Measurements from ENCODE around the gene ELL. TPM values are rescaled to one million over a fixed set of nuclear protein-coding genes. Genes with fewer than 3 reads are reported as not detected.

Gene ELL
- polyA plus RNA-seq, 1 donor: 20.8 TPM

DNA sequence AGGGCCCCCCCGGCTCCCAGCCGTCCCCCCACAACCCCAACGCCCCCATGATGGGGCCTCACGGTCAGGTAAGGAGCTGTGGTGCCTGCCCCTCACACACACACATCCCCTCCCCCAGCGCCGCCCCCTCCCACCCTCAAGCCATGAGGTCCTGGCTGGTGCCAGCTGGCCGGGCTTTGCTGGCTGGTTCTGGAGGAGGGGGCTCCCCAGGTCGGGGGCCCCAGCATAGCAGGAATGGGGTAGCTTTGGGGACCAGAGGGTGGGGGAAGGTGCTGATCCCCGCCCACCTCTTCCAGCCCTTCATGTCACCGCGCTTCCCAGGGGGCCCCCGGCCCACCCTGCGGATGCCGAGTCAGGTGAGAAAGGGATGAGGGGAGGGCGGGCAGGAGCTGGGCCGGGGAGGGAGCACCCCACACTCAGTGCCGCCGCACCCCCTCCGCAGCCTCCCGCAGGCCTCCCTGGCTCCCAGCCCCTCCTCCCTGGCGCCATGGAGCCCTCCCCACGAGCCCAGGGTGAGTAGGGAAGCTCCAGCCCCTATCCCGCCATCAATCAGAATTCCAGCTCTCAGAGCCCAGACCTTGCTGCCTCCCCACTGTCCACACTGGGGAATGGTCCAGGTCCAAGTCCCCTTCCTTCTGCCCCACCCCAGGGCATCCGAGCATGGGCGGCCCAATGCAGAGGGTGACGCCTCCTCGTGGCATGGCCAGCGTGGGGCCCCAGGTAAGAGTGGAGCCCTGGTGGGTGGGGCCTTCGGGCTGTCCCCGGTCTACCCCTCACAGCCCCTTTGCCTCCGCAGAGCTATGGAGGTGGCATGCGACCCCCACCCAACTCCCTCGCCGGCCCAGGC is 90.3 kb downstream of the ELL start:
- no peak for DNase-seq

DNA sequence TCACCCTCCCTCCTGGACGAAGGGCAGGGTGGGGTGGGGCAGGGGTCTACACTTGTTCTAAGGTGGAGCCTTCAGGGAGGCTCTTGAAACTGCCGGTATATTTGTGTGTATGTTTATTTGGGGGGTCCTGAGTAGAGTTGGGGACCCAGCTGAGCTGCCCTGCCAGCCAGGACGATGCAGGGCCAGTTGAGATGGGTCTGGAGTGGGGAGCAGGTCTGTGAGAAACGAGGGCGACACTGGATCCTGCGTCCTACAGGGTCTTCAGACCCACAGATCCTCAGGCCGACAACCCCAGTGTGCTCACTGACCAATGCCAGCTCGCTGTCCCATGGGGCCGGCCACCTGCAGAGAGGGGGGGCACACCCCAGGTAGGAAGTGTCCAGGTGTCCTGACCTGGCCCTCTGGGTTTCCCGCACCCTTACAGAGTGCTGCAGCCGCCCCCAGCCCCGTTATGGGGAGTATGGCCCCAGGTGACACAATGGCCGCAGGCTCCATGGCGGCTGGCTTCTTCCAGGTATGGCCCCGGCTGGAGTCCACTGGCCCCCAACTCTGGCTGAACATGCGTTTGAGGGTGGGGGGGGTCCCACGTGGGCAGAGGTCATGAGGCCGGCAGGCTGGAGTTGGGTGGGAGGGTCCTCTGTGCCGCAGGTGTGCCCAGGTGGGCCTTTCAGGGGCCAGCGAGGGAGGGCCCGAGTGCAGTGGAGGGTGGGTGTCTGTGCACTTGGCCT is 91.3 kb downstream of the ELL start:
- DNase-seq: no peak

DNA sequence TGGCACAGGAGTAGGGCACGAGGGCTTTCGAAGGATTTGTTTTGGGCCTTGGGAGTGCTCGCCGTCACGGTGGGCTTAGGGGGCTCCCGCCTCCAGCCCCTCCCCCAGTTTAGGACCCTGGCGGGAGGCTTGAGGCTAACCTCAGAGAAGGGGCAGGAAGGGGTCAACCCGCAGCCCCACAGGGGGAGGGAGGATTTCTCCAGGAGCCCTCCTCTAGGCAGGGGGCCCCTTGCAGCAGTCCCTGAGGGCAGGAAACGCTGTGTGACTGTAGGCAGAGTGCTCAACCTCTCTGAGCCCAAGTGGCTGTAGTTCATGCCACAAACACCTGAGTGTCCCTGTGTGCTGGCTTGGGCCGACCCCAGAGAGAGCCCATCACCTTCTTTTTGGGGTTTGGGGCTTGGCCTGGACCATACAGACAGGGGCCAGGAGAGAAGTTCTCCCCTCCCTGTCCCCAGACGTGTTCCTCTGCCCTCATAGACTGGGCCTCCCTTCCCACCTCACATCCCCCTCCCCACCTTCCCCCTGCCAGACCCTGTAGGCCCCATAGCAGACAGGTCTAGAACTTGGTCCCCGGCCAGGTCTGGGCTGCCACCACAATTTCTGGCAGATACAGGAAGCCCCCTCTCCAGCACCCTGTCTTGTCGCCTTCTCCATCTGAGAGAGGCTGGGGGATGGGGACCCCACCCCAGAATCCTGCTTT is 92.0 kb downstream of the ELL start:
- no peak for DNase-seq

DNA sequence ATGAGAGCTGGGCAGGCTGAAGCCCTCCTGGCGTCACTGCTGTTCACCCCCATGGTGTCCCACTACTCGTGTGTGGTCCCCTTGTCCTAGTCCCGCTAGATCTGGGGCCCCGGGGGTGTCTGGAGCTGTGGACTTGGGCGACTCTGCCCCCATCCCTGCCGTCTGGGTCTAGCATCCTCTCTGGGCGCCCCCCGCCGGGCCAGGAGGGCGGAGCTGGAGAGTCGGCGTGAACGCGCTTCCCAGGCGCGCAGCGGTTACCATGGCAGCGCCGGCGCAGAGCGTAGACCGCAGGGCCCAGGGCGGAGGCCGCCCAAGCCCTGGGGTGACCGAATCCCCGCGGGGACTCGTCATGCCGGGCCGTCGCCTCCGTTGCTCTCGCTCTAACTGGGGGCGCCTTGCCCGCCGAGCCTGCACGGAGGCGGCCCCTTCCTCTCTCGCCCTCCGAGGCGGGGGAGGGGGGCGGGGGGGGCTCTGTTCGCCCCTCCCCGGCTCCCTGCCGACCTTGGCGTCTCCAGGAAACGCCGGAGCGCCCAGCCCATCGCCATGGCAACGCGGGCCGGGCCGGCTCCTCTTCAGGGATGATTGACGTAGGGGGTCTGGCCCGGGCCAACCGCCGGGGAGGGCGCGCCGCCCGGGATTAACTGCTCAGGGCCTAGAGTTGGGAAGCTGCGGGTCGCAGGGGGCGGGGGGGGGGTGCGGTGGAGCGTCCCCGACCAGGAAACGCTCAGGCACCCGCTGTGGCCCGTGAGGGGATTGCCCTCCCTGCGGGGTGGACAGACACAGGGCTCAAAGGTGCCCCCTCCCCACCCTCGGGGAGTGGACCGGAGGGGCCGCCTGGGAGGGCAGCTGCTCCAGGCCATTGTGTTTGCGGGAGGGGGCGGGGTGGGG is 92.8 kb downstream of the ELL start:
- peak; percentile 74 for DNase-seq

DNA sequence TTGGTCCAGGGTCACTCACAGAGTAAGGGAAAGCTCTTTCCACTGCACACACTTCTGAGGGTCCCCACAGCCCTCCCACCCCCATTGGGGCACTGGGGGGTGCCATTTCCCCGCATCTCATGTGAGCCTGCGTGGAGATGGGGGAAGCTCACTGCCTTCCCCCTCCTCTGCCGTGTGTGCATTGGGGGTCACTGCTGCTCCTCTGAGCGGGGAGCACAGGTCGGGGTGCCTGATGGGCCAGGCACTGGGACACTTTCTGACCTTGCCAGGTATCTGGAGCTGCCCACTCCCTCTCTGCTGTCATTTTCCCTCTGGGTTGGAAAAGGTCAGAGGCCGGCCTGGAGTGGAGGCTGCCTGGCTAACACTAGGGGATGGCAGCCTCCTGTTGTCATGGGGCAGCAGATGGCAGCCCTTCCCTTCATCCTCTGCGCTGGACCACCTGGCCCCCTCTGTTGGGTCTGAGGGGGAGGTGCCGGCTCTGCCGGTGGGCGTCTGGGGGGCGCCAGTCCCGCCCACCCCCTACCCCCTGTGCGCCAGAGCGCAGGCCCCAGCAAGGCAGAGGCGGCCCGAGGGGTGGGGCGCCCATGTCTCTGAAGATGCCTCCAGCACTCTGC is 93.6 kb downstream of the ELL start:
- DNase-seq: no peak

DNA sequence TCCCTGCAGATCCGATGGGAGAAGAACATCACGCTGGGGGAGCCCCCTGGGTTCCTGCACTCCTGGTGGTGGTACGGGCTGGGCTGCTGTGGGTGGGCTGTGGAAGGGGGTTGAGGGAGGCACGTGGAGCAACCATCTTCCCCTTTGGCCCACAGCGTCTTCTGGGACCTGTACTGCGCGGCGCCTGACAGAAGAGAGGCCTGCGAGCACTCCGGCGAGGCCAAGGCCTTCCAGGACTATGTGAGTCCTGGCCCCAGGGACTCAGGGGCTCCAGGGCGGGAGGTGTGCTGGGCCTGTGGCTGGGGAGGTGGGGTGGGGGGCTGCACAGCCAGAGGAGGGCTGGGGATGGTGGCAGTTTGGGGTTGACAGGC is 94.1 kb downstream of the ELL start:
- no peak for DNase-seq

DNA sequence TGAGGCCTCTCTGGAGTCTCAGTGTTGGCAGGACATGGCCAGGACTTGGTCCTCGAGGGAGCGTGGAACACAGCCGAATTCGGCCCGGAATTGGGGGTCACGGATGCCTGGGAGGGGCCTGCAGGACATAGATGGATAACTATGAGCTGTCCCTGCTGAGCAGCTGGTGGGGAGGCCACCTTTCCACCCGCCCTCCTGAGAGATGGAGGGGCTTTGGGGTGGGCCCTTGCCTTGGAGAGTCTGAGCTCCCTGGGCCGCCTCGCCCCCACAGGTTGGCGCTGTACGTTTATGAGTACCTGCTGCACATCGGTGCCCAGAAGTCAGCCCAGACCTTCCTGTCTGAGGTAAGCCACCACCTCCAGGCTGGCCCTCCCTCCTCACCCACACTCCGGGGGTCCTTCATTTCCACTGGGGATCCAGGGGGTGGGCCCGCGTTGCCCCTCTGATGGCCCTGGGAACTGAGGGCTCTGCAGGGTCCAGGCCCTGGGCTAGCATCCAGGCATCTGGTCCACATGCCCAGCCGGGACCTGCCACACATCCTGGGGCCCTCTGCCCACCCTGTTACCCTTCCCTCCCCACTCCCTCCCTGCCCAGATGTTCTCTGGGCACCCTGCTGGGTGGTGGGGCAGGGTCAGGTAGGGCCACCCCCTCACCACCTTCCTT is 94.7 kb downstream of the ELL start:
- no peak for DNase-seq

DNA sequence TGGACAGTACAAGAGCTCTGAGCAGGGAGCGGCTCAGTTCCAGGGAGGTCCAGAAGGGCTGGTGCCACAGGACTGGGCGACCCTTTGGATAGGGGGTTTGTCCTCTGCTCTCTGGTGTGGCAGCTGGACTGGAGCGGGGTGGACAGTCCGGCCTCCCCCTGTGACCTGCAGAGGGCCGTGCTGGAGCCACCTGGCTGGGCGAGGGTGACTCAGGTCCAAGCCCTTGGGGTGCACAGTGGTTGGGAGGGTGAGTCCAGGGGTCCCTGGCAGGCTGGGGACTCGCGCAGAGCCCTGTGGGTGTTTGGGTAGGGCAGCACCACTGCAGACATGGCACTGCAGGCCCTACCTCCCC is 95.5 kb downstream of the ELL start:
- DNase-seq: no peak

DNA sequence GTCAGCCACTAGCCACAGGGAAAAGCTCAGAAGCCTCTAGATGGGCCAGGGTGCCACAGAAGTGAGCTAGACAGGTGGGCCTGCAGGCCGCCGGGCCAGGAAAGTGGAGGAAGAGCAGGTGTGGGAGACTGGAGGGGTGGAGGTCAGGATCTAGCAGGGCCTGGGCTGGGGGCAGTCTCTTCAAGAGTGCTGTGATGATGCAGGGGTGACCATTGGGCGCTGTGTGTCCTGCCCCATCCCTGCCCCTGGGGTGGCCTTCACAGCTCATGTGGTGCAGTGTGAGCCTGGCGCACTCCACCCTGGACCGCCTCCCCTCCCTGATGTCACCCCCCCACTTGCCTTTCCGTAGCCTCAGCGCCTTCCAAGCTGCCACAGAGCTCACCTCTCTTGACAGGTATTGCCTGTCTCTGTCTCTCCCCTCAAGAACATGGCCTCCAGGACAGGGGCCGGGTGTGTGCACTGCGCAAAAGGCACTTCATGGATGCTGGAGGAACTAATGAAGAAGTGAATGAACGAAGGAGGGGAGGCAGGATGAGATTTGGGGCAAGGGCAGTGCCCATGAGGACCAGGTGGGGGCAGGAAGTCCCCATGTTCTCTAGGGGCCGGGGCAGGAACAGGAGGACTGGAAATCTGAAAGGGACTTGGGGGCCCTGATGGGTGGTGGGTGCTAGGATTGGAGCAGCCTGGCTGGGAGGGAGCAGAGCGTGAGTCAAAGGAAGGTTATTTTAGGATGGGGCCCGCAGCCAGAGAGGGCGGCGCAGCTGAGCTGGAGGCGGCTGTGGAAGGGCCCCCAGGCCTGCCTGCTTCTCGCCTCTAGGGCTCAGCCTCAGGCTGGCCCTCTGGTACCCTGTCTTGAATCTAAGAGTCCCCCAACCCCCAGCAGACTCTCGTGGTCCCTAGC is 96.1 kb downstream of the ELL start:
- peak; percentile 72 for DNase-seq

DNA sequence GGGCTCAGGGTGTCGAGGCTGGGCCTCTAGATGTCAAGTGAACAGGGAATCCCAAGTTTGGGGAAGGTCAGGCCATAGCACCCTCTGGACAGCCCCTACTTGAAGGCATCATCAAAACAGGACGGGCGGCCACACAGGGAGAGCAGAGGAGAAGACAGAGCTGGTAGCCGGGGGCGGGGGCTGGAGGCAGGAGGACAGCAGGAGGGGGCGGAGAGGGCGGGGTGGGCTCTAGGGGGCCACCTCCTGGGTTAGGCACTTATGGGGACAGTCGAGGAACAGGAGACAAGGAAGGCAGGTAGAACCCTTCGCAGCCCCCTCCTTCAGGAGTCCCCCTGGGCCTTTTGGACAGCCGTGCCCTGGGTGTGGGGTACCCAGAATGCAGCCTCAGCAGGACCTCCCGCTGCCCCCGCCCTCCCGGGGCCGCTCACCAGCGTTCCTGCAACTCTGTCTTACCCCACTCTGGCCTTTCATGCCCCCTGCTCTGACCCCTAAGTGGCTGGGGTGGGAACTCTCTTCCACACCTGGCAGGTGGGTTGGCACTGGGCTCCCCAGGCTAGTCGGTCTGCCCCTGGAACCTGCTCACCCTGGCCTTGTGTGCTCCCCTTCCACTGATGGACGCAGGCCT is 96.9 kb downstream of the ELL start:
- no peak for DNase-seq

DNA sequence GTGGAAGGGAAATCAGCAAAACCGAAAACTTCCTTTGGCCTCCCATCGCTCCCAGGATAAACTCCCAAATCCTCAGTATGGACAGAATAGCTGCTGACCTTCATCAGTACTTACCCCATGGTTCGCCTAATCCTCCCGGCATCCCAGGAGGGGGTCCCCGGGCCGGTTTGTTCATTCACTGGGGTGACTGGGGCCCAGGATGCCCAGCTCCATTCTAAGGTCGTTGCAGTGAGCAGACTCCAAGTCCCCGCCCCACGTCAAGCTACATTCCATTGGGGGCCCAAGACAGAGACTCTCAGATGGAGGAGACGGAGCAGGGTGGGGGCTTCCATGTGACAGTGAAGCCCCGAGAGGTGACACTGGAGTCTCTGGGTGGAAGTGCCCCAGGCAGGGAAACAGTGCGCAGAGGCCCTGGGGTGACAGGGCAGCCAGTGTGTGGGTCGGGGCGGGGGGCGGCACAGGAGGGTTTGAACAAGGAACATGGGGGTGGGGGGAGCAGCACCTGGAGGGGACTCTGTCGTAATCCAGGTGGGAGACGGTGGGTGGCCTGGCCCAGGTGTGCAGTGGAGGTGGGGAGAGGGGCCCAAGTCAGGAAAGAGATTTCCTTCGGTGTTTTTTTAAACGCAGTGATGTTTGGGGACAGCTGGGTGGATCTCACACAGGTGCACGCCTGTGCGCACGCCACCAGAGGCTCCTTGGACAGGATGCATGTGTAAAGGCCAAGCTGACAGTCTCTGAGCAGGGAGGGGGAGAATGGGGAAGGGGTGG is 97.6 kb downstream of the ELL start:
- DNase-seq: no peak

DNA sequence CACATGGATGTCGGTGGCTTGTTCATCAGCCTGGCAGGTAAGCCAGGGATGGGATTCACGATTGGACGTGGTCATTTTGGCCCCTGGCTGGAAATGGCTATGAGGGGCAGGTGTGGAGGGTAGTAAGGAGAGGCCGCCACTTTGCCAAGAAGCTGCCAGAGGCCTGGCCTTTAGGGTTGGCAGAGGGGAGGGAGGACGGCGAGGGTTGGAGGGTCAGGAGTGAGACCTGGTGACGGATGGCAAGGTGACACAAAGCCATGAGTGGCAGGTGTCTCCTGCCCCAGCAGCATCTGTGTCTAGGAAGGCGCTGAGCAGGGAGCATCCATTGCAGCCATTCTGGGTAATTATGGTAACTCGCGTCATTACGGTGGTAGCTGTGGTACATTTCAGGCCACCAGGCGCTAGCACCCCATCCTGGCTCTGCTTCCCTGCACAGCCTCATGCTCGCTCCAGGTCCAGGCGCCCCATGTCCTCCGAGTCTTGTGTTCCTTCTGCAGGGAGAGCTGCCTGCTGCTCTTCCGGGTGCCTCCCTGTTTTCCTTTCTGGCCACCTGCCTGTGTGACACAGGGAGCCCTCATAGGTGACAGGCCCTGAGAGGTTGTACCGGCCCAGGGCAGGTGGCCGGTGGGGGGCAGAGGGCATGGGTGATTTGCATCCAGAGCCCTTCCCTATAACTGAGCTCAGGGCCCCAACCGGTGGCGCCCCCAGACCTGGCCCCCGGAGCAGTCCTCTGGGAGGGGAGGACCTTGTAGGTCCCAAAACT is 98.4 kb downstream of the ELL start:
- no peak for DNase-seq

DNA sequence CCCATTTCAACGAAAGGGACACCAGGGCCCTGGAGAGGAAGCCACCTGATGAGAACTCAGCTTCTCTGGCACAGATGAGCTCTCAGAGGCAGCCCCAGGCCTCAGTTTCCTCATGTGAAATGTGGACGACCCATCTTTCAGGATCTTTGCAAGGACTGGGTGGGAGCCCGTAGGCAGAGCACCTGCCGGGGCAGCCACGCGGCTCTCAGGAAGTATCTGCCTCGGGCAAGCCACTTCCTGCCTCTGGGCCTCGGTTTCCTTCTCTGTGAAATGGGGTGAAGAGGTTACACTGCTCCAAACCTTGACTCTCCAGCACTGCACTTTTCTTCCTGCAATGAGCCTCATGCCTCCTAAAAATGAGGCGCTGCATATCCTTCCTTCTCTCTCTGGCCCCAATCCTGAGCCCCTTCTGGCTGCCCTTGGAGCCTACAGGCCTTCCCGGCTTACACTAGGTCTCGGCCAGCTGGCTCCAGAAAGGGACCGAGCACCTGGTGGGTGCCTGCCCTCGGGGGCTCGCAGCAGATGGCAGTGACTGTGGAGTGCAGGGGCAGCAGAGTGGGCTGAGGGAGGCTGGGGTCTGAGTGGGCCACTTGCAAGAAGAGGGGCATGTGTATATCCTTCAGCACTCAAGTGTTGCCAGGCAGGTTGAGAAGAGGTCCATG is 99.2 kb downstream of the ELL start:
- DNase-seq: no peak

DNA sequence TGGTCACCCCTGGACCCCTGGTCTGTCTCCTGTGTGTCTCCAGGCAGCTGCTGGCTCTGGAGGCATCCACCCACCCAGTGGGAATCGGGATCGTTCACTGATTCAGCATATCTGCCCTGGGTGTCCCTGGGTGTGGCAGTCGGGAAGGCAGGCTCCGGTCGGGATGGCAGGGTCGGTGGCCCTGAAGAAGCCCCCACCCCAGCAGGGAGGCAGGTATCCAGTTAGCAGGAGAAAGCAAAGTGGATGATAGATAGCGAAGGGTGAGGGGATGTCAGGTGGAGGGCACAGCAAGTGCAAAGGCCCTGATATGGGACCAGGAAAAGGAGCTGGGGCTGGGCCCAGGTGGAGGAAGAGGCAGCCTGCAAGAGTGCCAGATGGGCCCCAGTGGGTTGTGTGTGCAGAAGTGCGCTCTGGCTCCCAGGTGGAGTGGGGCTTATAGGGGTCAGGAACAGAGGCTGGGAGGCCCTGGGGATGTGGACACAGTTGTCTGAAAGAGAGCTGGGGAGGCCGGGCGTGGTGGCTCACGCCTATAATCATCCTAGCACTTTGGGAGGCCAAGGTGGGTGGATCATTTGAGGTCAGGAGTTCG is 100.4 kb downstream of the ELL start:
- no peak for DNase-seq

DNA sequence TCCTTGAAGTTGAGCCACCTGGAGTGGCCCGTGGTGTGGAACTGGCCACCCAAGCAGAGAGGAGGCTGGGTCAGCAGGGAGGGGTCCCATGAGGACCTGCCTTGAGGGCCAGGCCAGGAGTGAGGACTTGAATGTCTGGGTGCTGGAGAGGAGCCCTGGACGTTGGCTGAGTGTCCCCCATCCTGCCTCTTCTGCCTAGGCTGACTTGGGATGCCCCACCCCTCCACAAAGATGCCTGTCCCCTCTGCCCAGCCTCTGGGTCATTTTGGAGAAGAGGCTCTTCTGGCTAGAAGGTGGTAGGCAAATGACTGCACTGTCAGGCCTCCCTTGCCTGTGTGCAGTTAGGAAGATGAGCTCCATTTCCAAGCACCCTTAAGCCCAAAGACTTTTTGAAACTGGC is 100.9 kb downstream of the ELL start:
- no peak for DNase-seq

DNA sequence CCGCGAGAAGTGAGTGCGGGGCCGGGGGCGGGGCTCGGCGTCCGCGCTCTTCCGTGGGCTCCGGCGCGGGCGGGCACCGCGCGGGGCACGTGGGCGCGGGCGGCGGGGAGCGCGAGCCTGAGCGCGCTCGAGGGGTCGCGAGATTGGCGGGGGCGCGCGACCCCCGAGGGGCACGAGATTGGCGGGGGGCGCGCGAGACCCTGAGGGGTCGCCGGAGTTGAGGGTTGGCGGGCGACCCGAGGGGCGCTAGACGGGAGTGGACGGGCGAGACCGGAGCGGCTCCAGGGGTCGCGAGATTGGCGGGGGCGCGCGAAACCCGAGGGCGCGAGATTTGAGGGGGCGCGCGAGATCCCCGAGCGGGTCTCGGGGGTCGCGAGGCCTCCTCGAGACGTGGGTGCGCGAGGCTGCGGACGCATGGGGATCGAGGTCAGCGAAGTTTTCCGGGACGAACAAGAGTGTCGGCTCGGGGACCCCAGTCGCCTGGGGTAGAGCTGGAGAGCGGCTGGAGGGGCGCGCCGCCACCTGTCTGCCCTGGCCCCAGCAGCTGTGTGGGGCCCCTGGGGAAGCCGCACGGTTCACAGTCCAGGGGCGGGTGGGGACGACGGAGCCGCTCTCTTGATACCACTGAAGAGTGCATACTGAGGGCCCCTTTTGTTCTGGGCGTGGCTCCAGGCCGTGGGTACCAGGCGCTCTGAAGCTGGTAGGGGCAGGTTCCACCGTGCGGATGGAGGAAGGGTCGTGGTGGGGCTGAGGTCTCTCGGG is 102.0 kb downstream of the ELL start:
- DNase-seq: no peak

Measured in hindlimb muscle (tissue), 1 donor.